ENCODE results near the gene PLEKHM3. TPM values are rescaled to one million over a fixed set of nuclear protein-coding genes. Genes with fewer than 3 reads are reported as not detected.

The PLEKHM3 gene, protein sequence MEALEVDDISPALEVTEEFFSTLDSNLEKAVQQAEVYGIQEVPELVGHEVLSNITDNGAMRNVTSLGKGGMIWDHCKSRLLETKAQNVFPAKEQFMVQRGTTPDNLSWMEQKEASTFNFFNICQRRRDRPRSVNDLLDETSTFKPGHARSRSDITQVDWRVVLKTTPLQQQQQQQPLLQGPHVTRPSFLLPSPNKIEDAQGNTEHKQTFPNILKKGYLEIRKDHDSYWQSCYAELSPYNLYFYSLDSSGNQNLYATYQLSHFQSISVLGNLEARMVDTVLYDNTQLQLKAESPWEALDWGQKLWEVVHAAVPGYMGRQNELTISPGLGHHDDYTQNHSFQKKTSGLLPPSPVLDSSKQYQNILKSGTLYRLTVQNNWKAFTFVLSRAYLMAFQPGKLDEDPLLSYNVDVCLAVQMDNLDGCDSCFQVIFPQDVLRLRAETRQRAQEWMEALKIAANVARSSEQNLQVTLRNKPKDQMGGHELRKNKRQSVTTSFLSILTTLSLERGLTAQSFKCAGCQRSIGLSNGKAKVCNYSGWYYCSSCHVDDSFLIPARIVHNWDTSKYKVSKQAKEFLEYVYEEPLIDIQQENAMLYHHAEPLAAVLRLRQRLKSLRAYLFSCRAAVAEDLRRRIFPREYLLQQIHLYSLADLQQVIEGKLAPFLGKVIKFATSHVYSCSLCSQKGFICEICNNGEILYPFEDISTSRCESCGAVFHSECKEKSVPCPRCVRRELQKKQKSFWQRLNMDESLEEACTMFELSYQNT
- 3.7 and 11.8 TPM in 2 replicates for total RNA-seq

DNA sequence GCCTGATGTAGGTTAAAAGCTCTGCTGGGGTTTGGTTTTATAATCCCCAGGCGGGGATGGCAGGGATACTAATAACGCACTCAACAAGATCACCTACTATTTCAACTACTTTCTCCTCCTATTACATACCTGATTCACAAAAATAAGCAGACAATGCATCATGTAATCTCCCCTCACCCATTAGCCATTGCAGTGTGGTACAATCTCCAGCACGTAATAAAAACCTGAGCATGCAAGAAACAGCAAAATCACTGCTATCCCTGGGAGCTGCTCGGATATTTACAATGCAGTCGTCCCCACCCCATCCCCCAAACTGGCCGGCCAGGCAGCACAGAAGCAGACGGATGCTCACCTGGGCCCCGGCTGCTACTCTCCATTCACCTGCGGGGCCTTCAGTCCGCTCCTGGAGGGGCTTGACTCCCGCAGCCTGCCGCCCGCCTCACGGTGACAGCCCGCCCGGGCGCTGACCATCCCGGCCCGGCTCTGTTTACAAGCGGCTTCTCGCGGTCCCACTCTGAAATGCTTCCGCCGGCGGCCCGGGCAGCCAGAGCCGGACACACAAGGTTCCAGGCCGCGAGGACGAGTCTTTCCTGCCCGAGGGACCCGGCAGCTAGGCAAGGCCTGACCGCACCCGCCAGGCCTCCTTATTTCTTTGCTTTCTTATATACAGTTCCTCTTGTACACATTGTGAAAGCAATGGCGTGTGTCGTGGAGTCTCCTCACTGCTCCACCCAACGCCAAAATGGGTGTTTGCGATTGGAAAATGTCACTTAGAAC, at the start of gene PLEKHM3:
Gene PLEKHM3 (minus strand): TSS at position 491 of the 777 bp plus-strand sequence. CDS start 23,888 bp downstream, outside the sequence.

Other genes starting within 250 kb of the PLEKHM3 start
- not detected in 2 replicates for gene CRYGD, start 99.0 kb upstream of the PLEKHM3 start, total RNA-seq
- gene CRYGC, start 104.3 kb upstream of the PLEKHM3 start, total RNA-seq: not detected in 2 replicates
- not detected in 2 replicates for gene CRYGB, start 120.6 kb upstream of the PLEKHM3 start, total RNA-seq
- gene CRYGA, start 138.1 kb upstream of the PLEKHM3 start, total RNA-seq: not detected in 2 replicates
- gene C2orf80, start 164.5 kb upstream of the PLEKHM3 start, total RNA-seq: not detected in 2 replicates
- gene IDH1, start 229.5 kb upstream of the PLEKHM3 start, total RNA-seq: 52.2 and 63.2 TPM in 2 replicates
- gene PIKFYVE, start 240.7 kb upstream of the PLEKHM3 start, total RNA-seq: 9.3 and 17.5 TPM in 2 replicates